Hepatocyte (in vitro differentiated cells): ENCODE data around the gene KPNA5. TPM values are rescaled to one million over a fixed set of nuclear protein-coding genes. Genes with fewer than 3 reads are reported as not detected.

ENCODE experiments used
- DNase-seq: peaks from one replicate; pipeline ENCODE4 v3.0.0-alpha.2; 2016; ENCODE audit warnings: low spot score
- H2AFZ ChIP-seq: fragments of 200-600 bp; sonication (generic); 2 replicates; pipeline ENCODE4 v1.6.0; 2016; ENCODE audit warnings: antibody characterized with exemption, mild to moderate bottlenecking
- H3K27ac ChIP-seq: fragments of 200-600 bp; sonication (generic); 2 replicates; pipeline ENCODE4 v1.5.1; 2016; ENCODE audit warnings: mild to moderate bottlenecking
- H3K27me3 ChIP-seq: fragments of 200-600 bp; sonication (generic); 2 replicates; pipeline ENCODE4 v1.6.1; 2016
- H3K36me3 ChIP-seq: fragments of 200-600 bp; sonication (generic); replicated peaks from 2 replicates; pipeline ENCODE4 v1.5.1; 2016; ENCODE audit warnings: low read depth; ENCODE audit not compliant: insufficient read depth
- H3K4me1 ChIP-seq: fragments of 200-600 bp; sonication (generic); 2 replicates; pipeline ENCODE4 v1.5.1; 2016; ENCODE audit warnings: mild to moderate bottlenecking, moderate library complexity; ENCODE audit not compliant: insufficient read depth
- H3K4me2 ChIP-seq: fragments of 200-600 bp; sonication (generic); 2 replicates; pipeline ENCODE4 v1.6.0; 2016
- H3K4me3 ChIP-seq: fragments of 200-600 bp; sonication (generic); 2 replicates; pipeline ENCODE4 v1.5.1; 2016; ENCODE audit warnings: mild to moderate bottlenecking
- H3K79me2 ChIP-seq: fragments of 200-600 bp; sonication (generic); 2 replicates; pipeline ENCODE4 v1.6.0; 2017; ENCODE audit warnings: mild to moderate bottlenecking
- H3K9me2 ChIP-seq: fragments of 200-600 bp; sonication (generic); replicated peaks from 2 replicates; pipeline ENCODE4 v1.6.0; 2017; ENCODE audit warnings: mild to moderate bottlenecking; ENCODE audit not compliant: insufficient read depth
- H3K9me3 ChIP-seq: fragments of 200-600 bp; sonication (generic); 2 replicates; pipeline ENCODE4 v1.5.1; 2016; ENCODE audit warnings: low read depth, mild to moderate bottlenecking
- H4K20me1 ChIP-seq: fragments of 200-600 bp; sonication (generic); 2 replicates; pipeline ENCODE4 v1.6.0; 2016; ENCODE audit warnings: mild to moderate bottlenecking; ENCODE audit not compliant: insufficient read depth, poor library complexity, severe bottlenecking
- CTCF ChIP-seq: fragments of 200-600 bp; sonication (generic); IDR thresholded peaks from 2 replicates; pipeline ENCODE4 v1.5.1; 2016; ENCODE audit warnings: antibody characterized with exemption, mild to moderate bottlenecking; ENCODE audit not compliant: poor library complexity
- EZH2 ChIP-seq: fragments of 200-600 bp; sonication (generic); IDR thresholded peaks from 2 replicates; pipeline ENCODE4 v1.6.1; 2016; ENCODE audit warnings: antibody characterized with exemption, mild to moderate bottlenecking, borderline replicate concordance
- EZH2phosphoT487 ChIP-seq: fragments of 200-600 bp; sonication (generic); IDR thresholded peaks from one replicate; pipeline ENCODE4 v1.6.1; 2018; ENCODE audit warnings: antibody characterized with exemption, mild to moderate bottlenecking, low read depth, moderate library complexity; ENCODE audit not compliant: unreplicated experiment, severe bottlenecking
- WGBS: methylation state at CpG from one replicate; pipeline ENCODE4 v1.1.6; 2016; ENCODE audit warnings: low lambda C conversion rate; ENCODE audit errors: missing lambda C conversion rate; 5-methylcytosine and 5-hydroxymethylcytosine counted together
- polyA plus RNA-seq: library from polyadenylated mRNA; unstranded; fragments of >200 nt; fragmentation: Nextera tagmentation; extraction: Ambion mirVana; gene quantifications from 2 replicates; pipeline ENCODE4 v1.2.1, GENCODE V29; 2016
- total RNA-seq: library from RNA; depleted of rRNA; stranded (reverse); fragments of >200 nt; gene quantifications from 2 replicates; pipeline ENCODE4 v1.2.3, GENCODE V29; 2014

KPNA5 gene
- total and polyA plus RNA-seq, 2 experiments from 2014 or later, result 5.4 to 20.5 TPM

- WGBS, result 41% methylated on average over 5 of the region's 5 CpGs
These were observed 32.9 kb upstream of the KPNA5 start for GRCh38 chr6:116648156-116648555.

GRCh38 chr6:116649129-116649528, 31.9 kb upstream of the KPNA5 start:
- no peaks in the 10 kb centered on the region for H3K36me3 ChIP-seq
- H4K20me1 ChIP-seq, result no peaks in the 10 kb centered on the region
- no peak overlapping the region for H3K4me2 ChIP-seq
- no peak for TF ChIP-seq EZH2
- H3K27me3 ChIP-seq, result no peaks in the 10 kb centered on the region
- no peaks in the 10 kb centered on the region for H3K9me2 ChIP-seq
- H3K27ac ChIP-seq, result no peak overlapping the region
- no peaks in the 10 kb centered on the region for H3K9me3 ChIP-seq
- H2AFZ ChIP-seq, result no peak overlapping the region
- DNase-seq, result no peak
- no peak overlapping the region for H3K4me3 ChIP-seq
- no peaks in the 10 kb centered on the region for H3K79me2 ChIP-seq
- no peaks in the 10 kb centered on the region for H3K4me1 ChIP-seq
- WGBS, result 85% methylated on average over 3 of the region's 3 CpGs

More at GRCh38 chr6:116648156-116648555, 32.9 kb upstream of the KPNA5 start:
- no peaks in the 10 kb centered on the region for H3K4me1 ChIP-seq
- no peaks in the 10 kb centered on the region for H3K9me2 ChIP-seq
- no peak overlapping the region for H3K4me2 ChIP-seq
- H2AFZ ChIP-seq, result no peak overlapping the region
- no peaks in the 10 kb centered on the region for H3K9me3 ChIP-seq
- no peaks in the 10 kb centered on the region for H4K20me1 ChIP-seq
- TF ChIP-seq CTCF (no peak), EZH2phosphoT487 (no peak), EZH2 (no peak)
- H3K4me3 ChIP-seq, result no peak overlapping the region
- no peaks in the 10 kb centered on the region for H3K79me2 ChIP-seq
- no peak overlapping the region for H3K27ac ChIP-seq
- no peaks in the 10 kb centered on the region for H3K27me3 ChIP-seq
- no peak for DNase-seq
- no peaks in the 10 kb centered on the region for H3K36me3 ChIP-seq

GRCh38 chr6:116651916-116652315, 29.1 kb upstream of the KPNA5 start:
- 95% methylated on average over 4 of the region's 4 CpGs for WGBS

GRCh38 chr6:116661594-116661993, 19.4 kb upstream of the KPNA5 start:
- H3K27me3 ChIP-seq, result no peaks in the 10 kb centered on the region
- no peaks in the 10 kb centered on the region for H3K9me2 ChIP-seq
- H3K27ac ChIP-seq, result no peak overlapping the region
- peaks cover 54% of the 10 kb centered on the region for H3K79me2 ChIP-seq
- H3K9me3 ChIP-seq, result no peaks in the 10 kb centered on the region
- no peaks in the 10 kb centered on the region for H3K36me3 ChIP-seq
- no peak overlapping the region for H2AFZ ChIP-seq
- no peaks in the 10 kb centered on the region for H4K20me1 ChIP-seq
- H3K4me3 ChIP-seq, result no peak overlapping the region
- H3K4me1 ChIP-seq, result peaks cover 11% of the 10 kb centered on the region
- TF ChIP-seq EZH2phosphoT487 (no peak), CTCF (no peak), EZH2 (no peak)
- no peak for DNase-seq
- no peak overlapping the region for H3K4me2 ChIP-seq

More at GRCh38 chr6:116651916-116652315, 29.1 kb upstream of the KPNA5 start:
- no peaks in the 10 kb centered on the region for H3K9me3 ChIP-seq
- no peaks in the 10 kb centered on the region for H3K79me2 ChIP-seq
- no peak for DNase-seq
- H4K20me1 ChIP-seq, result no peaks in the 10 kb centered on the region
- H3K36me3 ChIP-seq, result no peaks in the 10 kb centered on the region
- no peaks in the 10 kb centered on the region for H3K9me2 ChIP-seq
- H2AFZ ChIP-seq, result no peak overlapping the region
- H3K27me3 ChIP-seq, result no peaks in the 10 kb centered on the region
- no peak overlapping the region for H3K4me2 ChIP-seq
- TF ChIP-seq EZH2phosphoT487, result no peak
- TF ChIP-seq CTCF, result no peak
- no peak for TF ChIP-seq EZH2
- H3K27ac ChIP-seq, result no peak overlapping the region
- no peaks in the 10 kb centered on the region for H3K4me1 ChIP-seq
- H3K4me3 ChIP-seq, result no peak overlapping the region
